ENCODE measurements around the gene RNF181.

- TF ChIP-seq NR2F1 (CRISPR knock-in tag; IDR thresholded peaks at IDR 0.05), result no peak
- no peak for TF ChIP-seq LRRFIP1 (CRISPR knock-in tag; conservative IDR thresholded peaks at IDR 0.05)
- TF ChIP-seq TCF7L2 (IDR thresholded peaks at IDR 0.05; ENCODE audit: low read depth, low read length), result no peak
- no peak for TF ChIP-seq KLF13 (CRISPR knock-in tag; IDR thresholded peaks at IDR 0.05)
Measured at GRCh38 chr2:85621338-85621737, 25.8 kb downstream of the RNF181 start.
